SK-N-MC (cell line): ENCODE results near the gene CAMTA1.

Source experiments
- EZH2 ChIP-seq: fragments of 200-600 bp; sonication (generic); IDR thresholded peaks from one replicate; pipeline ENCODE4 v1.6.1; 2017; ENCODE audit warnings: antibody characterized with exemption
- FOXP2 ChIP-seq: optimal IDR thresholded peaks from 2 replicates; pipeline ENCODE3; 2011; ENCODE audit warnings: mild to moderate bottlenecking, moderate library complexity; ENCODE audit not compliant: insufficient read depth; ENCODE audit errors: extremely low read length, control extremely low read depth
- POLR2AphosphoS5 ChIP-seq: IDR thresholded peaks from 2 replicates; pipeline ENCODE4 v1.6.1; 2012; ENCODE audit warnings: mild to moderate bottlenecking, low read depth, low read length, borderline replicate concordance

GRCh38 chr1:7388141-7388487, 602.9 kb downstream of the CAMTA1 start:
- TF ChIP-seq POLR2AphosphoS5: no peak
- no peak for TF ChIP-seq EZH2
- no peak for TF ChIP-seq FOXP2
